ENCODE data around the gene SH2D2A.

The SH2D2A gene

DNA sequence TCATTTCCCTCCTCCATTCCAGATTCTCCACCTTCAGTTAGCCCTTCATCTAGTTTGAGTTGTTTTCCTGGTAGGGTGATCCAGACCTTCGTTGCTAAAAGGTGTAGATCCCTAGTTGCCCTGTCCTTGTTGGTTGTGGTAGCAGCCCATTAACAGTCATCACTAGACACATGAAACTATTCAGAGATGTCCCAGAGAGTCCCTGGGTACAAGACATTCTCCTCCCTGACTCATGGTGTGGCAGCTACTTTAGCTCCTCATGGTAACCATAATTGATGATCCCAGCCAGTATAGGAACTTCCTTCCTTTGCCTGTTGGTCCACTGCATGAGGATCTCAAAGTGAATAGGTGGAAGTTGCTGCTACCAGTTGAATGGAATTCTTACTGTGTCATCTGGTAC, 6.0 kb upstream of the SH2D2A start:
- DNase-seq, result no peak

DNA sequence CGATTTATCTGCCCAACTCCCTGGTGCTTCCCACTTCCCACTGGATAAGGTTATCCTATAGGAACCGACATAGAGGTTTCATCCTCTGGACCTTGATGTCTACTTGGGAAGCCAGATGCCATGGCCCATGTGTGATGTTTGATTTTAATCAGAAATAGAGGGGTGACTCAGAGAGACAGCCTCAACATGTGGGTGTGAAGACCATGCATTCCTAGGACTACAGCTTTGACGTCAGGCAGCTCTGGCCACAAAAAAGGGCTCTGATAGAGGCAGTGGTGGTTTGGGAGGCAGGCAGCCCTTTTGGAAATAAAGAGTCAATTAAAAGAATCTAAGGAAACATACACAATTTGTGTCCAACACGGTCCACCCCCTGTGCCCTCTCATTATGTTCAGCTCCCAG, 5.2 kb upstream of the SH2D2A start:
- DNase-seq, result no peak

DNA sequence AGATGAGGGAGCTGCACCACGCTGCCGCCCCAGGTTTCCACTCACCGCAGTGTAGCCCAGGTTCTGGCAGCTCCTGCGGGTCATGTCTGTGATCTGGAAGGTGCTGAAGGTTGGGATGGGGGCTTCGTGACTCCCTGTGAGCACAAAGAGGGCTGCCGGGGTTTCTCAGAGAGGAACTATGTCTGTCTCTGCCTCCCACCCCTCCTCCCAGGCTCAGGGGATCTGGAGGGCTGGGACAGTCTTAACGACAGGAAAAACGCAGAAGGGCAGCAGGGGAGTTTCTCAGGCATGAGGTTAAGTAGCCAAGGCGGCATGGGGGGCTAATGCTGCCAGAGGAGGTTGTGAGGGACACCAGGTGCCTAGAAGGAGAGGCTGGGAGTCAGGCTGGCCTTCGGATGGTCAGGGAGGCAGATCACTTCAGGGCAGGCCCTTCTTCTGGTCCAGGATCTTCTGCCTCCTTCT, 656 bp downstream of the SH2D2A start:
- DNase-seq, result no peak

DNA sequence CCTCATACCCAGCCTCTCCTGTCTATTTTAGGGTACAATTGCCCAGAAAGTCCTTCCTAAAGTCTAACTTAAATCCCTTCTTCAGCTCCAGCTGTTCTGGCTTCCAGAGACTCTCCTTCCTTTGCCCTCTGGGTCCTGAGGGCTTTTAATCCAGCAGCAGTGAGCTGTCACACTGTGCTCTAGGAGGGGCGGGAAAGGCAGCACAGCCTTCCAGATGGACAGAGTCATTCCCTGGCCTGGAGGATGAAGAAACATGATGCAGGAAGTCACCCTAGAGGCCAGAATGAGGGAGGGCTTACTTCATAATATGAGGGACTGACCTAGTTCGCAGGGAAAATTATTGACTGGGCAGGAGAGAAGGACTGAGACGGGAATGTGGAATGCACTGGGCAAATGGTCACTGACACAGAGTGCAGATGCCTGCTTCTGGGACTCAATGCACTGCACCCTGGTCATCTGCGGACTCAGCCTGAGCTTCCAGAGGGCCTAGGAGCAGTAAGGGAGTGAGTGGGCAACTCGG, 1.3 kb downstream of the SH2D2A start:
- no peak for DNase-seq

DNA sequence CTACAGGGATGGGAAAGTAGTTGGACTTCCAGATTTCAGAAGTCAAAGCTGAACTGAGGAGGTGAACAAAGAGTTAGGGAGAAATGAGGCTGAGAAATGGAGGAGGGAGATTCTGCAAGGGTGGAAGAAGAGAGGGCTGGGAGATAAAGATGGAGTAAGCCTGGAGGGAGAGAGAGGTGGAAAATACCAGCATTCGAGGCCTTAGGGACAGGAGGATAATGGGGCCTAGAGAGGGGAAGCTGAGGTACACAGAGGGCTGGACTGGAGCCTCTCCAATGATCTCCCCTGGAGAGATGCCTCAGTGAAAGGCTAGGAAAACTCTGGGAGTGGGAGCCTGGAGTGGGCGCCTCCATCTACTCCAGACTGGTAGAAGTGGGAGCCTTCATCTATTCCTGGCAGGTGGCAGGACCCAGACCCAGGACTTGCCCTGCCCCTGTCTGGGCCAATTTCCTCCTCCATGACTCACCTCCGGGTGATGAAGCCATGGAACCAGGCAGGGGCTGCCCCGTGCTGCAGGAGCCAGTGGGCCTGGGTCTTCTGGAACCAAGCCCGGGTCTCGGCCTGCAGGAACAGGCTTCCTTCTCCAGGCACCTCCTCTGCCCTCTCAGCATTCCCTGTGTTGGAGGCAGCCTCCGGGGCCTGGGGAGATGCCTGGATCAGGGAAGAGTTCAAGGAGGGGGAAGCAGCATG, 1.9 kb downstream of the SH2D2A start:
- DNase-seq, result no peak

DNA sequence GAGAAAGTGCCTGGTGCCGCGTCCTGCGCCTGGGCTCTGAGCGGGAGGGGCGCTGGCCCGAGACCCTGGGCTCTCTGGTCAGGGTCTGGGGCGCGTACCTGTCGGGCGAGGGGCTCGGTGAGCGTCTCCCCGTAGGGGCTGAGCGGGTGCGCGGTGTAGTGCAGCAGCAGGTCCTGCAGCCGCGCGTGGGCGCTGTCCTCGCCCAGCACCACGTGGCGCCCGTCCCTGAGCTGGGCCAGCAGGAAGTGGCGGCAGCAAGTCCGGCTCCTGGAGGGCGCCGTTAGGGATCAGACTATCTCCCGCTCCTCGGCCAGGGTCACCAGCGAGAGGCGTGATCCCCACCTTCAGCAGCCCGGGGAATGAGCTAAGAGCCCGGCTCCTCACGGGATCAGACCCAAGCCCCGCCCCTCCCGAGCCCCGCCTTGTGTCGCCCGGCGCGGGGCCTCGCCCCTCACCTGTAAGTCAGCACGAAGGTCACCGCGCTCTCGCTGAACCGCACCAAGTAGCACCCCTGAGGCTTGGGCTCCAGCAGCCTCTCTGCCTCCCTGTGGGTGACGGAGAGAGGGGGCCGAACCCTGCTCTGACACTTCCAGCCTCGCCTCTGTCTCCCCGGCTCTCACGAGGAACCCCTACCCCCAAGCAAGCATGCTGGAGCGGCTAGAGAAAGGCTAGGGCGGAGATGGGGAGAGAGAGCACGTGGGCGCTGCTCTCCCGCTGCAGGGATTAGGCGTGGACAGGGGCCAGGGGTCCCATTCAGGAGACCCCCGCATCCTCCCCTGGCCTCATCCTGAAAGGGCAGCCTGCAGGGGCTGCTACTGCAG, 2.7 kb downstream of the SH2D2A start:
- no peak for DNase-seq

DNA sequence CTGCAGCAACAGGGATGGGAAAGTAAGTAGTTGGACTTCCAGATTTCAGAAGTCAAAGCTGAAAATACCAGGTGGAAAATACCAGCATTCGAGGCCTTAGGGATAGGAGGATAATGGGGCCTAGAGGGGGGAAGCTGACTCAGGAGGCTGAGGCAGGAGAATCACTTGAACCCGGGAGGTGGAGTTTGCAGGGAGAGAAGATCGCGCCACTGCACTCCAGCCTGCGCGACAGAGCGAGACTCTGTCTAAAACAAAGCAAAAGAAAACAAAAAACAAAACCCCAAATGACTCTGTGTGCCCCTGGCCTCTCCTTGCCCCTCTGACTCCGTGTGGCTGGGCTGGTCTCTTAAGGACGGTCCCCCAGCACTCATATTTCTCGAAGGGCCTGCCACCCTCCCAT, 3.4 kb downstream of the SH2D2A start:
- DNase-seq, result no peak

DNA sequence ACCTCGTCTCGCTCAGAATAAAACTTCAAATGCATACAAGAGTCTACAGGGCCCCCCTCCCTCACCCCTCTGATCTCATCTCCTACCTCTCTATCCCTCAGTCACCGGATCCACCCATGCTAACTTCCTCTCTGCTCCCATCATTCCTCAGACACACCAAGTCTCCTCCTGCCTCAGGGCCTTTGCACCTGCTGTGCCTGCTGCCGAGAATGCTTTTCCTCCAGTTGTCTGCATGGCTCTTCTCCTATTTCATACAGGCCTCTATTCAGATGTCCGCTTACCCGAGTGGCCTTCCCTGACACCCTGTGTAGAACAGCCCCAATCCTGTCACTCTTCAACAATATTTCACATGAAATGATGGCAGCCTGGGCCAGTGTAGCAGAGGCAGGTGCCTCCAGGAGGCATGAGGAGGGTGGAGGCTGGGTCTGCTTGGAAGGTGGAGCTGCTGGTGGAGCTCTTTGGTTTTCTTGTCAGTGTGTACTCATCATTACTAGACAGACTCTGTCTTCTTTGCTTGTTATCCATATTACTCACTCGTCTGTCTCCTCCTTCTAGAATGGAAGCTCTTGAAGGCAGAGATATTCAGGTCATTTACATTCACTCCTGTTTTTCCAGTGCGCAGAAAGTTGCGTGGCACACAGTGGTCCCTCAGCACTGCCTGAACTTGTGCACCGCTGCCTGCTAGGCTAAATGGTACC, 4.2 kb downstream of the SH2D2A start:
- no peak for DNase-seq

DNA sequence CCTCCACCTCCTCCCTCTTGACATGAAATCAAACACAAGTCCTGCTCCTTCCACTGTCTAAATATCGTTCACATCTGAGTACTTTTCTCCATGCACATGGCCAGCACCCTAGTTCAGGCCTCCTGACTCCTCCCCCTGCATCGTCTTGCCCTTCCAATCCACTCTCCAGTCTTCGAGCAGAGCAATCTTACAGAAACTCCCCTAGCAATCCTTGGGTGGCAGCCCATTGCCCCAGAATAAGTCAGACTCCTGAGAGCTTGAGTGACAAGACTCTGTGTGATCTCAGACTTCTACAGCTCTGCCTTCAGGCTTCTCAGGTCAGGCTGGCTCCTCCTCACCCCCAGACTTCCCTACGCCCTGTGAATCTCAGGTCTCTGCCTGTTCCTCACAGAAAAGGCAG, 5.5 kb downstream of the SH2D2A start:
- DNase-seq, result no peak

DNA sequence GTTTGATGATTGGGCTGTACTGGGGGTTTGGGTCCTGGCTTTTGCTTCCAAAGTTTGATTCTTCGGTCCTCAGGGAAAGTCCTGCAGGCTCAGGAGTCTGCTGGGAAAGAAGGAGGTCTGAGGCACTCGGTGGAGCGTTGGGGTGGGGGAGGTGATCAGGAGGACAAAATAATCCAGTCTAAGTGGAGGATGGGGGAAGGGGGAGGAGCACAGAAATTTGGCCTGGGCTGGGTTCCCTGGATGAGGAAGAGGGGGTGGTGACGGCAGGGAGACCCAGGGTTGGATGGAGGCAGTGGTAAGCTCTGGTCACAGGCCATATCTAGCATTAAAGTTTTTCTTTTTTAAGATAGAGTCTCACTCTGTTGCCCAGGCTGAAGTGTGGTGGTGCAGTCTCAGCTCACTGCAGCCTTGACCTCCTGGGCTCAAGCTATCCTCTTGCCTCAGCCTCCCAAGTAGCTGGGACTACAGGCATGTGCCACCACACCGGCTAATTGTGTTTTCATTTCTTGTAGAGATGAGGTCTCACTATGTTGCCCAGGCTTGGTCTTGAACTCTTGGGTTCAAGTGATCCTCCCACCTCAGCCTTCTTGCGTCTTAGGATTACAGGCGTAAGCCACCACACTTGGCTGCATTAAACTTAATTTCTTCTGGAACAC, 6.8 kb downstream of the SH2D2A start:
- DNase-seq, result no peak

DNA sequence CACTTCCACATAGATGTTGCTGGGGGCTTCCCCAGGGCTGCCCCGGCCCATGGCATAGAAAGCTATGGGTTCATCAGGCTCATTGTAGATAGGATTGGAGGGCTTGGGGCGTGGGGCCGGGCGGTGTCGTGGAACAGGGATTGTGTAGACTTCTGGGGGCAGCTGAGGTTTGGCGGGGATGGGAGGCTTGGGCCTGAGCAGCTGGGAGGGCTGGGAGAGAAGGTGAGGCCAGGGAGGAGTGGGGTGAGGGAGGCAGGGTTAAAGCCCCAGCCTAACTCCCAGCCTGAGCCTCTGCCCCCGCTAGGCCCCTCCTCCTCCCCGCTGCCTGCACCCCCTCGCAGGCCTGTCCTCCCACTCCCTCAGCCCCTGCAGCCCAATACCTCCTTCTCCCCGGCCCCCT, 7.4 kb downstream of the SH2D2A start:
- DNase-seq, result no peak

DNA sequence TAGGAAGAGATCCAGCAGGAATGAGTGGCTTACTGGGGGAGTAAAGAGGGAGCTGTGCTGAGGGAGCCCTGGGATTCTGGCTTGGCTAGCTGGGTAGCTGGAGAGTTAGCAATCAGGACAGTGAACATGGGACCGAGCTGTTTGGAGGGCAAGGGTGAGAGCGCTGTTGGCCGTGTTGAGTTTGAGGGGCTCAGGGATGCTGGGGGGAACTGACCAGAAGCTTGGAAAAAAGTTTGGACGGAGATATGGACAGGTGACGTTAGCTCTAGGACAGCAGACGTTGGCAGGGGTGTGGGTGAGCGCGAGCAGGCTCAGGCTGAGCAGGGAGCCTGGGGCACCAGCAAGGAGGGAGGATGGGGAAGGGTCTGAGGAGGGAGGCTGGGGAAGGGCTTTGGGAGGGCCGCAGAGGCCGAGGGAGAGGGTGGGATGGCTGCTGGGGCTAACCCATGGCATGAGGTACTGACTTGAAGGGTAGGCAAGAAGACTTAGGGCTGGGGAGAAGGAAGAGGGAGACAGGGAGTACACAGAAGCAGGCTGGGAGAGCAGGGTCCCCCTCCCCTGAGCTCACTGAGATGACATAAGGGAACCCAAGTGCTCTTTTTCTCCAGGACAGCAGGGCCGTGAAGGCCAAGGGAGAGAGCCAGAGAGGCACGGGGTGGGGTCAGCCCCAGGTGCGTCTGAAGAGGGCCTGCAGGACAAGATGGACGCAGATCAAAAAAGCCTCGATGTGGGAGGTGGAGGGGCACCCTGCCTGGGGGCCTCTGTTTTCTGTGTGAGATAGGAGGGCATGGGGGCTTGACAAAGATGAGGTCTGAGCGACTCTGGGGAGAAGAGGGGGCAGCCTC, 8.2 kb downstream of the SH2D2A start:
- no peak for DNase-seq

DNA sequence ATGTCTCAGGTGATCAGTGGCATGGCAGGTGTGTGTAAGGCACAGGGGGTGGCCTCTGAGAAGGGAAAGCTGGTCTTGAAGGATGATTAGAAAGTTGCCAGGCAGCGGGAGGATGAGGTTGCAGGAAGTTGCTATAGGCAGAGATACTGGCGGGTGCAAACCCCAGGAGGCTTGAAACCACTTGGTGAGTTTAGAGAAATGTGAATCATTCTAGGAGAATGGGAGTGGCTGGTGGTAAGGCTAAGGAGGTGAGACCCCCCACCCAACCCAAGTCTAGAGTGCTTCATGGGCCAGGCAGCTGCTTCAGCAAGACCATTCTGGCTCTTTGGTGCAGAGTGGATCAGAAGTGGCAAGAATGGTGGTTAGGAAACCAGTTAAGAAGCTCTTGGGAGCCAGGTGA, 9.0 kb downstream of the SH2D2A start:
- peak; percentile 19 for DNase-seq

DNA sequence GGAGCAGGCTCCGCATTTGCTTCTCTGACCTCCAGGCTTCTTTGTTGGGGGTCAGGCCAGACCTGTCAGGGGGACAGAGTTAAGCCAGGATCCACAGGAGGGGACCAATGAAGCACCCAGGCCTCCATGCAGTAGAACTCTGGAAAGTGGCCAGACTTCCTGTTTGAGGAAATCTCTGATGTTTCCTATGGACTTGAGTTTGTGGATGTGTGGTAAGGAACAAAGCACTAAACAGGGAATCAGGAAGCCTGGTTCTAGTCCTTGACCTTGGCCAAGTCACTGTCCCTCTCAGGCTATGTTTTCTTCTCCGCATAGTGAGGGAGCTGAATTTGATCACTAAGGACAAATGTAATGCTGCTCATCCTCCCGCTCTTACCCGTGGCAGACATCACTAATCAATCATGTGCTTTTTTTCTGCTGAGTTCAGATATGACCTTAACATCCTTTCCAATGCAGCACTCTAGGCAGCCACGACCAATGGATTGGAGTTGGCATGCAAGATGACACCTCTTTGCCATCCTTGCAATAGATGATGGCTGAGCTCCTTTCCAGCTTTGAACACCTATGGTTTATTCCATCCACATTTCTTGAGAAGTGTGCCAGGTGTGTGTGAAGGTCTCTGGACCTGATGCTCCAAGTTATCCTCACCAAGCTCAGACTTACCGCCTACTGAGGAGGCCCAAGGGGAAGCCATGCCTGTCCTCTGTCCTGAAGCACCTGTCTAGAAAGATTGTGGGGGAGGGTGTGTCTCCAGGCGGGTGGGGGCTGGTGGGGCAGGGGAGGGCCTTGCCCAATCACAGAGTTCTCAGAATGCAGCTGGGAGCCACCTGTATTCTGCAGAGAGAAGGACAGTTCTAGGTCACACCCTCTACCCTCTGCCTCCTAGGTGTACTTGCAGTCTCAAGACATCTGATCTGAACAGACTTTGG, 9.9 kb downstream of the SH2D2A start:
- DNase-seq, result no peak

DNA sequence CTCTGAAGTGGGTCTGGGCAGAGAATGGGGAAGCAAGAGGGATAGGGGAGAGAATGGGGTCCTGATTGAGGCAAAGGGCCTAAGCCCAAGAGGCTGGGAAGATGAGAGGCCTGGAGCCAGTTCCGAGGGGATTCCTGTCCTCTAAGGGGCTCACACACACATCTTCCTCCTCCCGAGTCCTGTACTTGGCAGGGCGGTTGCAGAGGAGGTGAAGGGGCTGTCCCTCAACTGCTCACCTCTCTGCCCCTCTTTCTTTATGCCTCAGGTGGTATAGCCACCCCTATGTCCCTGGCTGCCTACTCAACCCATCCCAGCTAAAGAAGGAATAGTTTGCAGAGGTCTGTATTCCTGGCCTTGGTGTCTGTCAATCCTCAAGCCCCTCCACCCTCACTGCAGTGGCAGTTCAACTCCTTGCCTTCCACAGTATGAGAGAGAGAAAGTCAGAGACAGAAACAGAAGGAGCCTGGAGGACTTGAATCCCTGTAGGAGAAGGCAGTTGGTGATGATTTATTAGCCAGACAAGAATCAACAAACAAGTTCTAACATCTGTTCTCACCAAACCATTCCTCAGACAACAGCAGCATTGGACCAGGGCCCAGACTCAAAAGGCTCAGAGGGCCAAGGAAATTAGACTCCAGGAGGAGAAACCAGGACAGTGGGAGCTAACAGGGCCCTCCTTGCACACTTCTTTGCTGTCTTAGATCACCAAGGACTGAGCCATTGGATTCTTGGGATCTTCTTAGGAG, 10.7 kb downstream of the SH2D2A start:
- no peak for DNase-seq

DNA sequence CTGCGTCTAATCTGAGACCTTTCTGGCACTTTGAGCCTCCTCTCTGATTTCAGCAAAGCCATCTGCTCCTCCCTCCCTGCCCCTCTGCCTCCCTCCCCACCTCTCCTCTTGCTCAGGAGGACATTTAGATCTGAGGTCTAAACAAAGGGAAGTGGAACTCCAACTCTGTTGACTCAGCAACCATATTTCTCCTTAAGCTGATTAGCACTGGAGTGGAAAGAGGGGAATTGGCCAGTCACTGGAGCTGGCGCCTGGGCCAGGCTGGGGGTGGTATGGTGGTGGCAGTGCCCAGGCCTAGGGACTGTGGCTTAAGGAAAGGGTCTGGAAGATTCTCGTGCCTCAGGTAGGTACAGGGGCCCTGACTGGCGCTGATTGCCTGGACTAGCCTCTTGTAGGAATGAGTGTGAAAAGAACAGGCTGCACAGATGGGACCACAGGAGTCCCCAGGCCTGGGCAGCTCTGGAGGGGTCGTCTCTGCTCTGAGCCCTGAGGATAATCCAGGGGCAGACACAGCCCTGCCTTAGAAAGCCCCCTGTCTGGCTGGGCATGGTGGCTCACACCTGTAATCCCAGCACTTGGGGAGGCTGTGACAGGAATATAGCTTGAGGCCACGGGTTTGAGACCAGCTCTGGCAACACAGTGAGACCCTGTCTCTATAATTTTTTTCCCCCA, 11.9 kb downstream of the SH2D2A start:
- peak; percentile 94 for DNase-seq

DNA sequence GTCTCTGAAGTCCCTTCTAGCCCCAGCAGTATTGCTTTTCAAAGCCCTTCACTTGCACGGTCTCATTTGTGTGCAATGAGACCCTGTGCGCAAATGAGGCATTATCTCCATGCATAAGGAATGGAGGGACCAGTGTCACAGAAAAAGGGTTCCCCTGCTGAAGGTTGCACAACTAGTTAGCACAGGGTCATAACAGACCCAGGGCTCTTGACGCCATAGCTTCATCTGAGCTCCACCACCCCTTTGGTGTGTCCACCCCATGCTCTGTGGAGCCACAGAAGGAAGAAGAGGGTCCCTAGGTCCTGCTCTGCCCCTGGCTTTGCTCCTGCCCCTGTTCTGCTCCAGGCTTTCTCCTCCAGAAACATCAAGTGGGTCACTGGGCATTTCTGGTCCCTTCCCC, 12.6 kb downstream of the SH2D2A start:
- no peak for DNase-seq

DNA sequence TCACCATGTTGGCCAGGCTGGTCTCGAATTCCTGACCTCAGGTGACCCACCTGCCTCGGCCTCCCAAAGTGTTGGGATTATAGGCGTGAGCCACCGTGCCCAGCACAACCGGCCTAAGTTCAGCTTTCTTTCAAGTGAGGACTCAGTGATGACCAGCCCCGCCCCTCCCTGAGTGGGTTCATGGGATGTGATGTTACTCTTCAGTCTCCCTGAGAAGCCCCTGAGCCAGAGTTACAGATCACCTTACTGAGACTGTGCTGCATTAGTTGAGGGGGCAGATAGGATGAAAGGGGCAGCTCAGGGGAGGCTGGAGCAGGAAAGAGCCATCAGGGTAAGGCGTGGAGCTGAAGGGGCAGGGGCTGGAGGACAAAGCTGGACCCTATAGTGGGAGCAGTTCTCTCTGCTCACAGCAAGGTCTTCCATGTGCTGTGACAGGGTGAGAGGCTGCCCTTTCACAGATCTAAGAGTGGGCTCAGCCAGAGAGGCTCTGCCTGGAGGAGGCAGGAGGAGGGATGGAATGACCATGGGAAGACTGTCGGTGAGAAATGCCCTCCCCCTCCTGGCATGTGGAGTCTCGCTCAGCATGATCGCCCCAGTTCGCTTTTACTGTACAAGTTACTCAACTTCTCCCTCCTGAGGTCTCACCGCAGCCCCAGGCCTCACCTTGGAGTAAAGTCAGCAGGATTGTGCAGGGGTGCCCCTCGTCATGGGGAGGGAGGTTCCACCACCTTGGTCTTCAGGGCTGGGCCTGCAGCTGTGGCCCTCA, 13.4 kb downstream of the SH2D2A start:
- no peak for DNase-seq

DNA sequence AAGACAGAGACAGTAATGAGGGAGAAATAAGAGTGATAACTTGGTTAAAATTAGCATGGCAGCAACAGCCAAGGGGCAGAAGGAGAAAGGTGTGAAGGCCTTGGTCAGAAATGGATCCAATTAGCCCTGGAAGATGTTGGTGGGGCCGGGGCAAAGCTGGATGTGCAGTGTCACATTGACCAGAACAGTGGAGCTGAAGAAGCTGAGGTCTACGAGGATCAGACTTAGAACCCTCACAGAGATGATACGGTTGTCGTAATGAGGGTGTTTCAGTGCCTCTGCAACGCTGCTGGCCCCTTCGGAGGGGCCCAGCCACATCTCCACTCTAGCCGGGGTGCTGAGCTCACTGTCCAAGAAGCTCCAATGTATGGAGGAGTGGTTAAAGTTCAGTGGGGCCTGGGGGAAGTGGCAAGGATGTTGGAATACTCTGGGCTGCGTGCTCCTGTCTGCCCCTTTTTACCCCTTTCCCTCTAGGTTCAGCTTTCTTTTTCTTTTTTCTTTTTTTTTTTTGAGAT, 14.2 kb downstream of the SH2D2A start:
- no peak for DNase-seq

All from MV-4-11 (cell line).